HG03139 (cell line): ENCODE measurements around the gene SLC13A5.
"Not testable (repeated sequence)": the region's sequence is repeated elsewhere in the genome, so short reads cannot be mapped to it uniquely, and the experiment has no call there.

Experiments
- ATAC-seq: cut with Tn5 transposase; IDR thresholded peaks from one replicate; pipeline ENCODE4 v1.9.1; 2021; ENCODE audit not compliant: unreplicated experiment

Gene SLC13A5

GRCh38 chr17:6713130-6713917 is at the start of gene SLC13A5:
Gene SLC13A5 (minus strand): TSS chr17:6713369. CDS start chr17:6713333, 36 bp downstream.
- no peak for ATAC-seq

- no peak for ATAC-seq
Measured at GRCh38 chr17:6761779-6762178, 48.6 kb upstream of the SLC13A5 start.

GRCh38 chr17:6757747-6758146 is 44.6 kb upstream of the SLC13A5 start:
- no peak for ATAC-seq

- ATAC-seq, result no peak
Measured at GRCh38 chr17:6756425-6757031, 43.4 kb upstream of the SLC13A5 start.

- ATAC-seq, result no peak
Measured at GRCh38 chr17:6755731-6756184, 42.6 kb upstream of the SLC13A5 start, which contains the start of gene XAF1. Gene XAF1 (plus strand): TSS chr17:6756046. CDS start chr17:6756079, 33 bp downstream.

GRCh38 chr17:6755281-6755680 is 42.1 kb upstream of the SLC13A5 start:
- ATAC-seq, result no peak

GRCh38 chr17:6753546-6753945 is 40.4 kb upstream of the SLC13A5 start:
- no peak for ATAC-seq

- no peak for ATAC-seq
Measured at GRCh38 chr17:6753006-6753445, 39.9 kb upstream of the SLC13A5 start.

GRCh38 chr17:6752068-6752909 is 39.1 kb upstream of the SLC13A5 start:
- no peak for ATAC-seq

GRCh38 chr17:6749519-6749918 is 36.4 kb upstream of the SLC13A5 start:
- no peak for ATAC-seq

GRCh38 chr17:6748617-6749016 is 35.4 kb upstream of the SLC13A5 start:
- no peak for ATAC-seq

- not testable (repeated sequence) for ATAC-seq
Measured at GRCh38 chr17:6746665-6747064, 33.5 kb upstream of the SLC13A5 start.

GRCh38 chr17:6729531-6729930 is 16.4 kb upstream of the SLC13A5 start:
- ATAC-seq, result no peak

GRCh38 chr17:6724009-6724408 is 10.8 kb upstream of the SLC13A5 start:
- no peak for ATAC-seq

- no peak for ATAC-seq
Measured at GRCh38 chr17:6721744-6722143, 8.6 kb upstream of the SLC13A5 start.

- ATAC-seq, result no peak
Measured at GRCh38 chr17:6716736-6717135, 3.6 kb upstream of the SLC13A5 start.

GRCh38 chr17:6714315-6714874 is 1.2 kb upstream of the SLC13A5 start:
- ATAC-seq, result no peak

- no peak for ATAC-seq
Measured at GRCh38 chr17:6713918-6714271, 726 bp upstream of the SLC13A5 start.

GRCh38 chr17:6712854-6713129 is 377 bp downstream of the SLC13A5 start:
- ATAC-seq, result no peak

- ATAC-seq, result no peak
Measured at GRCh38 chr17:6712058-6712853, 913 bp downstream of the SLC13A5 start.

- no peak for ATAC-seq
Measured at GRCh38 chr17:6711681-6712057, 1.5 kb downstream of the SLC13A5 start.
